ENCODE measurements around the gene KHK.
"Not testable (repeated sequence)": the region's sequence is repeated elsewhere in the genome, so short reads cannot be mapped to it uniquely, and the experiment has no call there.

The KHK gene

DNA sequence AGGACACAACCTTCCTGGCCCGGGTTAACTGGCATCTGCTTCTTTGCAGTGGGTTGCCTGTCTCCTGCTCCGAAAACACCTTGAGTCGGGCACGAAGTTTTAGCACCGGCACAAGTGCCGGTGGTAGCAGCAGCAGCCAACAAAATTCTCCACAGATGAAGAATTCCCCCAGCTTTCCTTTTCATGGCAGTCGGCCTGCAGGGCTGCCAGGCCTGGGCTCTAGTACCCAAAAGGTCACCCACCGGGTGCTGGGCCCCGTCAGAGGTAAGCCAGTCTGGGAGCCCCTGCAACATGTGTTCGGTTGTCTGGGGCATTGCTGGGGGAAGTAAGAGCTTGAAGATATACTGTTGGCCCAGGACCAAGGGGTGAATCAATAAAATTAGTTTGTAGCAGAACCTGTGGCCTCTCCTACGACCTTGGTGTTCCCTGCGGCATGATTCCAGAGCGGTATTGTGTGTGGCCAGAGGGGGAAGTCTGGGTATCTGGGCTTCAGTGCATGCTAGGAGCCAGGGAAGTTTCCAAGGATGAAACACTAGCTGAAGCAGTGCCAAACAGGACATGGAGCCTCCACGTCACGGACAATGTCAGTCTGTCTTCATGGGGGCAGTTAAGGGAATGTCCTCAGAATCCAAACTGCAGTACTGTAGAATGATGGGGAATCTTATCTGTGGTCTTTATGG lies 27.3 kb upstream of the KHK start:
- DNase-seq (ENCODE audit: low spot score), result no peak

DNA sequence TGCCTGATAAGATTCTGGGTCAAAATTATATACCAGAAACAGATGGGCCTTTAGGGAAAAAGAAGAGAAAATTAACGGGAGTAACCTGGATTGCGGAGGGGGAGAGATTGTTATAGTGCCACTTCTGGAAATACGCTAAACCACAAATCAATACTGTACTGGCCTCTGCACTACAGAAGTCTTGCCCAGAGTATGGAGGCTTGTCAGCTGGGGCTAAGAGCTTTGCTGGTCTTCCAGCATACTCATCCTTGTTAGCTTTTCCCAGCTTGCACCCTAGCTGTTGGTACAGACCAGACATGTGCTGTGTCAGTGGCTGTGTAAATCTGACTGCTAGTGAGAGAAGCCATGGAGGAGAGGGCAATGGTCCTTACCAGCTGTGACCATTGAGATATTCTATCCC lies 26.2 kb upstream of the KHK start:
- no peak for DNase-seq (ENCODE audit: low spot score)

DNA sequence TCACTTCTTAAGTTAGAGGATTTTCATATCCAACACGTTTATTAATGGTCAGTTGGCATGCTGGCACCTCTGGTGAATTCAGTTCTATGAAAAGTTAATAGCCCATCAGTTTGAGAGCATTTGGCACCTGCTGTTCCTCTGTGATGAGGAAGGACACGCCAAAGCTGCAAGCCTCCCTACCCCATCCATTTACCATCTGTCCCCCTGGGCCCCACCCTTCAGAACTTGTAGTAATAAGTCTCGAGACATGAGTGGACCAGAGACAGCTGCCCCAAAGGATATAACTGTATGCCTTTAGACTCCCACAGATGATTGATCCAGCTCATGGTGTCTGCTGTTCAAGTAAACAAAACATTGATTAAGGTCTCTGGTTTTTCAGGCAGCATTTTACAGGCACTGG lies 21.4 kb upstream of the KHK start:
- DNase-seq (ENCODE audit: low spot score), result no peak

DNA sequence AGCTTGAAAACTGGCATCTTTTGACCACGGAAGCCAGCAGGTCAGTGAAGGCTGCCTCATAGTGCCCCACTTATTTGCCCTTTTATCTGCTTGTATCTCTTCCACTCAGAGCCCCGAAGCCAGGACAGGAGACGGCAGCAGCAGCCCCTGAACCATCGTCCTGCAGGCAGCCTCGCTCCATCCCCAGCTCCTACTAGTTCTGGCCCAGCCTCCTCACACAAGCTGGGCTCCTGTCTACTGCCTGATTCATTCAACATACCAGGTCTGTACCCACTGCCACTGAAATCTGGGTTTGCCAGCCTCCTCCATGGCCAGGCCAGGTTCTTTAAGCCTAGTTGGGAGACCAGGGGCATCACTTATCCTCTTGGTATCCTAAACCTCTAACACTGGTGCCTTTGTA lies 19.2 kb upstream of the KHK start:
- DNase-seq (ENCODE audit: low spot score), result no peak

DNA sequence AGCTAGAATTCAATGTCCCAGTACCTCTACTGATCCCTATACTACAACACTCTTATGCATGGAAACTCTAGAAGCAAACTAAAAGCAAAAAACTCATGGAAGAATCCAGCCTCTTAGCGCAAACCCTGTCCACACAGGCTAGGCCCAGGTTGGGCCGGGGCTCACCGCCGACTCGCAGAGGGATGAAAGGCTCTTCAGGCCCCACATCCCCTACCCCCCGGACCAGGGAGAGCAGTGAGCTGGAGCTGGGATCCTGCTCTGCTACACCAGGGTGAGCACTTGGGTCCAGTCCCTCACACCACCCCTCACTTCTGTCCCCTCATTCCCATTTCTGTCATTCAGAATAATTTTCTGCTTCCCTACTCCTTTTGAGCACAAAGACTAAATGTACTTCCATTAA lies 17.1 kb upstream of the KHK start:
- DNase-seq (ENCODE audit: low spot score), result no peak

DNA sequence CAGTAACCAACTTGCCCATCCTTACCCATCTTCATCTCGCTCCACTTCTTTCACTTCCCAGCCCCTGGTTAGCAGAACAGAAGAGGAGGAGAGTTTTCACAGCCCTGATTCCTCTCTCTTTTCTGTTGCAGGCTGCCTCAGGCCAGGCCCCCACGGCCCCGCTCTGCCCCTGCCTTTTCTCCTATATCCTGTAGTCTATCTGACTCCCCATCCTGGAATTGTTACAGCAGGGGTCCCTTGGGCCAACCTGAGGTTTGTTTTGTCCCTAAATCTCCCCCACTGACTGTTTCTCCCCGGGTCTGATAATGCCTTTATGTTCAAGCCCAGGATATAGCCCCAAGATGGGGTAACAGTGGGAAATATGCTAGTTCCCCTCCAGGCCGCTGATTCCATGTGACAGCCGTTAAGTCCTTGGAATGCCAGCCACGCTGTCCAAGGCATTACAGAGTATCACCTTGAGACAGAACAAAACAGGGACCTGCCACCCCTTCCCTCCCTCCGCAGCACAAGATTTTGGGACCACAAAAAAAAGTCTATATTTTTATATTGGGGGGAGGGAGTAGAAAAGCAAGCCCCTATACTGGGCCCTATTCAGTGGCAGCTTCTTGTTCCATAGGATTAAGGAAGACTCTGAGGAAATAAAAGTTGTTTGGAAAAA lies 16.5 kb upstream of the KHK start:
- no peak for DNase-seq (ENCODE audit: low spot score)

DNA sequence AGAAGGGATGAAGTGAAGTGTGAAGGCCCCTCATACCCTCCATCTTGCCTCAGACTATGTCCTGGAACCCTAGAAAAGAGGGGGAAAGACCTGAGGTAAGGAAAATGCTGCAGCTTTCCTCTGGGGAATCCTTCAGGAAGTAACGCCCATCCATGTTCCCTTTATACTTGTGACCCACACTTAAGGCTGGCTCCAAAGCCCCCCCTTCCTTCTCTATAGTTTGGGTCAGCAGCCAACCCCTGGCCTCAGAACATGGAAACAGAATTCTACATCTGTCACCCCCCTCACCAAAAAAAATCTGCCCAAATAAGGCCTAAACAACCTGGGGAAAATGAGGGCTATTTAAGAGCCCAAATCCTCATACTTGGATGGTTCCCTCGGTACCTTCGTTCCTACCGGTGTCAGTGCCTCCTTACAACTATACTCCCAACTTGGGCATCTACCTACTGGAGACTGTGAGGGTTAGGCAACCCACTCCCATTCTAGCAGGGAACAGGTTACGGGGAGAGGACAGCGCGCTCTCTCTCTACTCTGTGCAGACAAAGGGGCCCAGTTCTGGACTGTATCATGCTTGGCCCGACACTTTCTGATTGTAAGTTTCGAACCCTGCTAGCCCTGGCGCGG lies 15.8 kb upstream of the KHK start:
- DNase-seq (ENCODE audit: low spot score), result no peak

DNA sequence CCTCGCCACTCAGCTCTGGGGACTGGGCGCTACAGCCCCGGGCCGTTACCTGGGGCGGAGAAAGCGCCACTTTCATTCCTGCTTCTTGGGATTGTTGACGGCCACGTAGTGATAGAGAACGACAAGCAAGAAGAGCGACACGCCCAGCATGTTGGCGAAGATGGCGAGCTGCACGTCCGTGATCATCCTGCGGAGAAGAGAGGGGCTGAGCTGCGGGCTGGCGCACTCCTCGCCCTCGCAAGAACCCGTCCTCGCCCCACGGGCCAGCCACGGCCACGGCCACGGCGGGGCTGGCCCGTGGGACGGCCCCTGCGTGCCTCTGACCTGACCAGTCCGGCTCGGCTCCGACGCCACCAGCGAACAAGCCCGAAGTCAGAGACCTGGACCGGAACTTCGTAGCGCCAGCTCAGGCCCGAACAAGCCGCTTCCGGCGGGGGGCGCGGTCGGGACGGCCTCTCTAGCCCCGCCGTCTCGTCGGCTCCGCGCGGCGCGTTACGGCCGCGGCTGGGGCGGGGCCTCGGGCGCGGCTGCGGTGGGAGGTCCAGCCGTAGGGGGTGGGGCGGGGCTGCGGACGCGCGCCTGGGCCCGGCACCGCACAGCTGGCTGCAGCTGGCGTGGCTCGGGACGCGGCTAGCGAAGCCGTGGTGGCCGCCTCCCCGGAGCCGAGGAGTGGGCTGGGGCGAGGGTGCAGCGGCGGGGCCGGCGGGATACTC lies 15.1 kb upstream of the KHK start, which contains the start of gene OST4:
OST4 (minus strand) TSS at position 378 of the 713 bp plus-strand sequence.
- peak; percentile 93 for DNase-seq (ENCODE audit: low spot score)

DNA sequence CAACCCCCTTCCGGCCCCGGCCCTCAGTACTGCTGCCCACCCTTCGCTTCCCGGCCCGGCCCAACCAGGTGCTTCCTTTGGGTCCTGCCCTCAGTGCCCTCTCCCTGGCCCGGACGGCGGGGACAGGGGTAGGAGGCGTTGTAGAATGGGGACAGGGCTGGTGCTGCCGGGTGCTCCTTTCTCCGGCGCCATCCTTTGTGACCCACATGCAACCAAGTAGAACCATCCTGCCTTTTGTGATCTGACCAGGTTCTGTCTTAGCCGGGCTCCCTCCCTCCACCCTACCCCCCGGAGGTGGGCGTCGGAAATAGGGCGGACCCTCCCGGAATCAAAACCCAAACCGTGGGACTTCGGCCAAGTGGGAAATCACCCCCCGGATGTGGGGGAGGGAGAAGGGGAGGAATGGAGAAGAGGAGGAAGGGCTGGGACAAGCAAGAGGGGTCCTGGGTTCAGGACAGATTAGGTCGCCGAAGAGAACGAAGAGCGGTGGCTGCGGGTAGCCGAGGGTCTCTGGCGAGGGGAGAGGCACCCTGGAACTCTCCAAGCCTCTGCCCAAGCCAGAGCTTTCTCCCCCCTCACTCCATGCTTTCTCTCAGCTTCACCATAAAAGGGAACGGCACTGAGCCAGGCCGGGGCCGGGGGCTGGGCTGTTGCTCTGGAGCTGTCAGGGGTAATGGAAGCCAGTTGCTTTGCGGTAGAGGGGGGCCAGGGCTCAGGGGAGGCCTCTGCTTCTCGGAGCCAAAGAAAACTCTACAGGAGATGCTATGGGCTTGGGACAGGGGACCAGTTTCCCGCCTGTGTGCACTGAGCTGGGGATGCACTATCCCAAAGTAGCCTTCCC lies 14.4 kb upstream of the KHK start:
- DNase-seq (ENCODE audit: low spot score), result peak; percentile 79

DNA sequence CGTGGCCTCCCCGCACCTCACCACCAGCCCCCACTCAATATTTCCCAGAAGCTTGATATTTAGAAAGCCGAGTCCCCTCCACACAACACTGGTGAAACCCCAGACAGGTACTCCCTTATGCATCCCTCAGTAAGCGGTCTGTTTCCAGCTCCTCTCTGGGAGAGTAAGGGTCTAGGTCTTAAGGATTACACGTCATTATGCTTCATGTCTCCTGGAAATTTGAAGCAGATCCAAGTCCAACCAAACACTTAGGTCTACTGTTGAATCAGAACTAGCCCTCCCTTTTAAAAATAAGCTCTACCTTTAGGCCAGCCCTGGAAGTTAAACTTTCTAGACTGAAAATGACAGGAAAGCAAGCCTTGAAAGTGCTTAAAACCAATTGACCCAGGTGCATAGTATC lies 13.7 kb upstream of the KHK start:
- DNase-seq (ENCODE audit: low spot score), result no peak

DNA sequence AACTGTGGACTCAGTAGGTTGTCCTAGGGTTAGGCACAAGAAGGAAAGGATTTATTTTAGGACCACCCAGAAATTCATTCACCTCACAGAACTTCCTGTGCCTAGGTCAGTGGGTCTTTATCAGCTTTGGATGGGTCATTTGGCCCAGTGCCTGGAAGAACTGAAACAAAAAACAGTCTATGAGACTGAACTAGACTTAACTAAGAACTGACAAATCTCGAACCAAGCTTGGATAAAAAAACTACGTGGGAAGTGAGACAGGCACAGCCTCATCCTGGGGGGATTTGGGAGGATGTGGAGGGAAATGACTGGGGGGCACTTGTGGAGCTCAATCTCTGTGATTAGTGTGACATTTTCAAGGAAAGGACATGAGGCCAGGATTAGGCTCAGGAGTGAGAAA lies 12.8 kb upstream of the KHK start:
- DNase-seq (ENCODE audit: low spot score), result no peak

DNA sequence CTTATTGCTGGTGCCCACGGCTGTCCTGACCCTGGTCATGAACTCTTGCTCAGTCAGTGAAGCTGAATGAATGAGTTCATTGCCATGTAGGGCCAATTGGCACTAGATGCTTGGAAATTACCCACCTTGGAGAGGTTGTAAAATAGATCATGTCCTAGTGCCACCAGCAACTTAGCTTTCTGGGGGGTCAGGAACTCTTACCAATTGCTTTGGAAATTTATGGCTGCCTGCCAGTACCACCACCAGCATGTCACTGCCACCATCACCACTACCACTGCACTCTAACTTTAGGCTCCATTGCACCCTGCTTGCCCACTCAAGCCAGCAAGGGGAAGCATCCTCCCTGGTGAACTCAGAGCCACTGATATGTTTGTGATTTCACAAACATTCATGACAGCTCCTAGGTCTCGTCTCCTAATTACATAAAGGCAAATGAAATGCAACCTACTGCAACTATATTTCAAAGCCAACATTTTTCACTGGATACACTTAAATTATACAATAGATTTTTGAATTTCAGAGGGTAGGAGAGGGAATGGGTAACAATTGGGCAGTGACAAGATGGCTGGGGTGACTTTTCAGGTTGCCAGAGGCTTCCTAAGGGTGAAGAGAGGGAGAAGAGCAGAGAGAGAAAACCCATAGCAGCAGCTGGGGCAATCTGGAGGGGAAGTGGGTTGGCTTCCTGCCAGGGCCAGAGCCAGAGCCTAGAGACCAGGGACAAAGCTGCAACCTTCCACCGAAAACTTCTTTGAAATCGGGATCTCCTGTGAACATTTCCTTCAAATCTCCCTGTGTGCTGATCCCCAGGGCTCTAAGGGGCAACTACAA lies 11.6 kb upstream of the KHK start:
- DNase-seq (ENCODE audit: low spot score), result no peak

DNA sequence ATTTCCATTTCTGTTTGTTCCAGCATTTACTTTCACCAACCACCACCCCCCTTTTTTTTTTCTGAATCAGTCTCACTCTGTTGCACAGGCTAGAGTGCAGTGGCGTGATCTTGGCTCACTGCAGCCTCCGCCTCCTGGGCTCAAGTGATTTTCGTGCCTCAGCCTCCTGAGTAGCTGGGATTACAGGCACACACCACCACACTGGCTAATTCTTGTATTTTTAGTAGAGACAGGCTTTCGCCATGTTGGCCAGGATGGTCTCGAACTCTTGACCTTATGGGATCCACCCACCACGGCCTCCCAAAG lies 11.1 kb upstream of the KHK start:
- not testable (repeated sequence) for DNase-seq (ENCODE audit: low spot score)

DNA sequence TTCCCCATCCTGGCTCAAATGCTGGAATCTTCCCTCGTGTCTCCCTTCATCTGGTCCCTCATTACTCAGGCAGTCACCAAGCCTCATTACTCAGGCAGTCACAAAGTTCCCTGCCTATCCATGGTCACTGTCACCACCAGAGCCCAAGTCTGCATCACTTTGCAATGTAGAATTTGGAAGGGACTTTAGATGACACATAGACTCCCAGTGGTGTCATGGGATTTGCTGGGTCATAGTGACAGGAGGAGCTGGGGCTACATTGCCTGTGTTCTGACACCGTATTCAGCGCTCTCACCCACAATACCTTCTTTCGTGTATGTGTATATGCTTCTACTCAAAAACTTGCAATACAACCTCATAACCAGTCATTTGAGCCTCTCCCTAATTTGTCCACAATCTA lies 10.2 kb upstream of the KHK start:
- no peak for DNase-seq (ENCODE audit: low spot score)

DNA sequence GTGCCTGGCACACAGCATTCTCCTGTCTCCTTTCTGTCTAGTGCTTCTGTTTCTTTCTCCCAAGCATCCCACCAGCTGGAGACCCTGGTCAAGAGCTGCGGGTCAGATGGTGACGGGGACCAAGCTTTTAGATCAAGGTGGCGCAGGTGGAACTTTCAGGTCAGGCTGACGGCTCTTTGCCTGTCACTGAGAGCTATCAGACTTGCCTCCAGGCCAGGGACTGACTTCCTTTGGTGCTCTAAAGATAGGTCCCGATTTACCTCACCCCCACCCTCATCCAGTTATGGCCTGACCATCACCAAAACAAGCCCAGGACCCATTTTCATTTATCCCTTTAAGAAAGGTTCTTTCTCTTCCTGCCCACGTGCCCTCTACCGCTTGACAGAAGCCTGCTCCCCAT lies 9.3 kb upstream of the KHK start:
- no peak for DNase-seq (ENCODE audit: low spot score)

DNA sequence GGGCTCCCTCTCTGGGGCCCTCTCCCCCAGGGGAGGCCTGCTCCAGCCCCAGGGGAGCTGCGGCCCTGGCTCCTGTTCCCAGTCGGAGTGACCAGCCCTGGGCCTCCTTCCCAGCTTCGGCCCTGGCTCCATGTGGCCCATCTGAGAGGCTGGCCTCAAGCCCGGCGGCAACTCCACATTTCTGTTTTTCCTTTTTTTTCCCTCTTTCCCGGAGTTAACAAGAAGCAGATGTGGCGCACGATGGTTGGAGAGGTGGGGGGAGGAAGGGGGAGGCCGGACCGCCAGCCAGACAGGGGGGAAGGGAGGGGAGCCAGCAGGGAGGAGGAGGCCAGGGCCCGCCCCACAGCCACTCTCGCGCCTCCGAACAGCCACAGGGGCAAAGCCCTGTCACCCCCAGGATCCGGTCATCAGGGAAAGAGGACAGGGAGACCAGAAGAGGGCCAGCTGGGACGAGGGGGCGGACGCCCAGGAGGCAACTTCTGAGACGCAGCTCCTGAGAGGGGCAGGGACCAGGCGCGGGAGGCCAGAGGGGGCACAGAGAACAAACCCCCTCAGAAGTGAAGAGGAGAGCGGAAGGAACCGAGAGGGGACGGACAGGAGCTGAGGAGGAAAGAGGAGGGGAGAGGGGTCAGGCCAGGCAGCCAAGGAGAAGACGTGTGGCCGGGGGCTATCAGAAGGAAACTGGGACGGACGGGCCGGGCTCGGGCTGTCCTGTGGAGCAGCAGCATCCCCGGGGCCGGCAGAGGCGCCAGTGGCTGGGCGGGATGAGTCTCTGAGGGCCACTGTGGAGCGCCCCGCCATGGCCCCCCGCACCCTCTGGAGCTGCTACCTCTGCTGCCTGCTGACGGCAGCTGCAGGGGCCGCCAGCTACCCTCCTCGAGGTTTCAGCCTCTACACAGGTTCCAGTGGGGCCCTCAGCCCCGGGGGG lies 8.0 kb upstream of the KHK start, which contains the start of gene EMILIN1:
EMILIN1 (plus strand) TSS at position 349 of the 928 bp plus-strand sequence; CDS start at position 800, 451 bp downstream.
- DNase-seq (ENCODE audit: low spot score), result peak; percentile 91

DNA sequence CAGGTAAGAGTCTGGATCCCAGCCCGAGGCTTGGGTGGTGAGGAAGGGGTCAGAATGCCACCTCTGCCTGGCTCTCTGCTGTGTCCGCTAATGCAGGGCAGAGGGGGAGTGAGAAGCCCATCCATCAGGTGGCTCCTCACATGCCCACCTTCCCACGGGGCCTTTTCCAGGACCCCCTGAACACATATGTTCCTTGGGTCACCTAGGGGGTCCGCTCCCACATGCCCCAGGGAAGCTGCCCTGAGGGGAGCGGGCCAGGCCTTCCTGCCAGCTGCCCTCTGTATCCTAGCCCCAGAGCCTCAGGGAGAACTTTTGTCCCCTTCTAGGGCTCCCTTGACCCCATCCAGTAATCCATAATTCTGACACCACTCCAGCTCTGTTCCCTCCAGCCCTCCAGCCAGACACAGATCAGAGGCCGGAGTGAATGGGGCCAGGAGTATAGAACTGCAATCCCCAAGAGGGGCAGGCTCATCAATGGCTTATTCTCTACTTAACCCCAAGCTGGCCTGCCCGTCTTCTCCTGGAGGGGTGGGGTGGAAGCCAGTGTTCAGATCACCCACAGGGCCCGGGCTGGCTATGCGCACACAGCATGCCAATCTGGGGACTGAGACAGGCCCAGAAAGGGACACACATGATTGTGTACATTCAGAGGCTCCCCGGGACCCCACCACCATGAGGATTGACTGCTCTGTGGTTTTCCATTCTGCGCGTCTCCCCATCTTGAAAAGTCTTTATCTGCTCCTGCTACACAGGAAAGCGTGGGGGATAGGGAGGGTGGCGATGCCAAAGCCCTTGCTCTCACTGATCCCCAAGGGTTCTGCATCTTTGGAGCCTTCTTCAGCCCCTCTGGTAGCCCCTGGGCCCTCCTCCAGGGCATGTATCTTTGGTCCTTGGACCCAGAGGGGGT lies 7.1 kb upstream of the KHK start:
- DNase-seq (ENCODE audit: low spot score), result peak; percentile 55

DNA sequence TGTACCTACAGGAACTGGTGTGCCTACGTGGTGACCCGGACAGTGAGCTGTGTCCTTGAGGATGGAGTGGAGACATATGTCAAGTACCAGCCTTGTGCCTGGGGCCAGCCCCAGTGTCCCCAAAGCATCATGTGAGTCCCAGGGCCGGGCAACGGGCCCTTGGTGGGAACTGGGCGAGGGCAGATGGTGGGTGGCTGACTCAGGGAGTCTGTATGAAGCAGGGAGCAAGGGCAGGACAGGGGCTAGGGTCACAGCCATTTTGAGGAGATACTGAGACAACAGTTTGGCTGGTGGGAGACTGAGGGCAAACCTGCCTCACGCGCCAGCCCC lies 6.5 kb upstream of the KHK start:
- DNase-seq (ENCODE audit: low spot score), result no peak

DNA sequence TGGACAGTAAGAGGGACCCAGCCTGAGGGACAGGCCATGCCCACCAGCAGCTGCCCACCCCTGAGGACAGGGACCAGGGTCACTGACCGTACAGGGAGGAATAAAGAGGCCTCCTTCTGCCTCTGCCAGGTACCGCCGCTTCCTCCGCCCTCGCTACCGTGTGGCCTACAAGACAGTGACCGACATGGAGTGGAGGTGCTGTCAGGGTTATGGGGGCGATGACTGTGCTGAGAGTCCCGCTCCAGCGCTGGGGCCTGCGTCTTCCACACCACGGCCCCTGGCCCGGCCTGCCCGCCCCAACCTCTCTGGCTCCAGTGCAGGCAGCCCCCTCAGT lies 6.0 kb upstream of the KHK start:
- no peak for DNase-seq (ENCODE audit: low spot score)
